ENCODE measurements around the gene LRP3. TPM values are rescaled to one million over a fixed set of nuclear protein-coding genes. Genes with fewer than 3 reads are reported as not detected.
"Not testable (repeated sequence)": the region's sequence is repeated elsewhere in the genome, so short reads cannot be mapped to it uniquely, and the experiment has no call there.

LRP3 gene, protein sequence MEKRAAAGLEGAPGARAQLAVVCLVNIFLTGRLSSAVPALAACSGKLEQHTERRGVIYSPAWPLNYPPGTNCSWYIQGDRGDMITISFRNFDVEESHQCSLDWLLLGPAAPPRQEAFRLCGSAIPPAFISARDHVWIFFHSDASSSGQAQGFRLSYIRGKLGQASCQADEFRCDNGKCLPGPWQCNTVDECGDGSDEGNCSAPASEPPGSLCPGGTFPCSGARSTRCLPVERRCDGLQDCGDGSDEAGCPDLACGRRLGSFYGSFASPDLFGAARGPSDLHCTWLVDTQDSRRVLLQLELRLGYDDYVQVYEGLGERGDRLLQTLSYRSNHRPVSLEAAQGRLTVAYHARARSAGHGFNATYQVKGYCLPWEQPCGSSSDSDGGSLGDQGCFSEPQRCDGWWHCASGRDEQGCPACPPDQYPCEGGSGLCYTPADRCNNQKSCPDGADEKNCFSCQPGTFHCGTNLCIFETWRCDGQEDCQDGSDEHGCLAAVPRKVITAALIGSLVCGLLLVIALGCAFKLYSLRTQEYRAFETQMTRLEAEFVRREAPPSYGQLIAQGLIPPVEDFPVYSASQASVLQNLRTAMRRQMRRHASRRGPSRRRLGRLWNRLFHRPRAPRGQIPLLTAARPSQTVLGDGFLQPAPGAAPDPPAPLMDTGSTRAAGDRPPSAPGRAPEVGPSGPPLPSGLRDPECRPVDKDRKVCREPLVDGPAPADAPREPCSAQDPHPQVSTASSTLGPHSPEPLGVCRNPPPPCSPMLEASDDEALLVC
- polyA plus RNA-seq, result 10 to 100 TPM in 2 of 4 donors, 1 to 10 TPM in 2; 2.0 to 34.0 (median 9.6) TPM
- long read RNA-seq, donor 1, transcript LRP3-203 (3 exons, 3,278 nt), result minor isoform, 12 of 42 reads
- long read RNA-seq, donor 1, transcript LRP3-201 (7 exons, 3,807 nt), result major isoform, 24 of 42 reads
- long read RNA-seq, donor 1, partial matches to known transcripts, result 6 of 42 reads
- long read RNA-seq, donor 1, other reads (novel, unspliced or antisense), result 0 of 42 reads
- long read RNA-seq, donor 2, transcript LRP3-201 (7 exons, 3,807 nt), result major isoform, 6 of 8 reads
- long read RNA-seq, donor 2, partial matches to known transcripts, result 0 of 8 reads
- long read RNA-seq, donor 2, other reads (novel, unspliced or antisense), result 0 of 8 reads
- long read RNA-seq, donor 3, partial matches to known transcripts, result 5 of 13 reads
- long read RNA-seq, donor 3, other reads (novel, unspliced or antisense), result 0 of 13 reads
- long read RNA-seq, donor 4, result 0 reads
- long read RNA-seq, donor 5, partial matches to known transcripts, result 0 of 3 reads
- long read RNA-seq, donor 5, other reads (novel, unspliced or antisense), result 0 of 3 reads
- long read RNA-seq, donor 6, transcript LRP3-201 (7 exons, 3,807 nt), result major isoform, 8 of 10 reads
- long read RNA-seq, donor 6, partial matches to known transcripts, result 0 of 10 reads
- long read RNA-seq, donor 6, other reads (novel, unspliced or antisense), result 0 of 10 reads
- long read RNA-seq, donor 7, transcript LRP3-201 (7 exons, 3,807 nt), result major isoform, 9 of 11 reads
- long read RNA-seq, donor 7, partial matches to known transcripts, result 0 of 11 reads
- long read RNA-seq, donor 7, other reads (novel, unspliced or antisense), result 0 of 11 reads
- long read RNA-seq, donor 8, partial matches to known transcripts, result 0 of 2 reads
- long read RNA-seq, donor 8, other reads (novel, unspliced or antisense), result 0 of 2 reads
- long read RNA-seq, donor 9, partial matches to known transcripts, result 0 of 3 reads
- long read RNA-seq, donor 9, other reads (novel, unspliced or antisense), result 0 of 3 reads
- long read RNA-seq, donor 10, transcript LRP3-201 (7 exons, 3,807 nt), result major isoform, 9 of 11 reads
- long read RNA-seq, donor 10, partial matches to known transcripts, result 0 of 11 reads
- long read RNA-seq, donor 10, other reads (novel, unspliced or antisense), result 0 of 11 reads

DNA sequence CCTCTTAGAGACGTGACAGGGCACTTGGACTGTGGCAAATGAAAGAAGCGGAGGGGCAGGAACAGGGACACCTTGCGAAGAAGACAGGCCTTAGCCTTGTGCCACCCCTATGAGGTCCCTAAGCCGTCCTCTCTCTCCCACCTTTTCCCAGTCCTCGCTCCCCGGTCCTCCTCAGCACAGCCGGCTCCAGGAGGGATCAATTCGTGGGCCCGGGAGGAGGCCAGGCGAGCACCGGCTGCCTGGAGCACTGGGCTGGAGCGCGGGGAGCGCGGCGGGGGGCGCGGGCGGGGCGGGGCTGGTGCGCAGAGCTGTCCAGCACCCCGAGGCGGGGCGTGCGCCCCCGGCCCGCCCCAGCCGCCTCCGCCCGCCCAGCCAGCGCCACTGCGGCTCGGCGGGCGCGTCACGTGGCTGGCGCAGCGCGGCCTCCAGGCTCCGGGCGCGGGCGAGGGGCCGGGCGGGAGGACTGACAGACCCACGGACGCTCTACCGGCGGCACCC is at the start of gene LRP3:
TSS of gene LRP3 (plus strand) at position 466 of the 498 bp plus-strand sequence. CDS start 456 bp downstream, outside the sequence.
- WGBS, 3 donors, result 2 to 5% (median 4%) methylated on average over 23 to 50 of the region's 50 CpGs
- H3K27ac ChIP-seq (ENCODE audit: low read depth in 1 of 3, low read length in 2 of 3), result peak within 1 kb of the TSS in 1 of 3 donors; percentile 73

DNA sequence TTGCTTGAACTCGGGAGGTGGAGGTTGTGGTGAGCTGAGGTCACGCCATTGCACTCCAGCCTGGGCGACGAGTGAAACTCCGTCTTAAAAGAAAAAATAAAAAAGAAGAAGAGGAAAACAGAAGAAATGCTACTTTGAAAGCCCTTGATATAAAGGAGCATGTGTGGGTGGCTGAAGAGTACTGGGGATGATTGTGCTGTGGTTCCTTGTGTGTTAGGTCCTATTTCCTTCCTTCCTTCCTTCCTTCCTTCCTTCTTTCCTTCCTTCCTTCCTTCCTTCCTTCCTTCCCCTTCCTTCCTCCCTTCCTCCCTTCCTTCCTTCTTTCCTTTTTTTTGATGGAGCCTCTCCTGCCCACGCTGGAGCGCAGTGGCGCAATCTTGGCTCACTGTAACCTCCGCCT is 47.9 kb upstream of the LRP3 start:
- Histone ChIP-seq H3K27me3 (ENCODE audit: control insufficient read depth in 3 of 3, insufficient read depth in 3 of 3, low read length in 3 of 3) (no peaks in the 10 kb centered on the region), H3K9me3 (ENCODE audit: control insufficient read depth in 2 of 2, insufficient read depth in 1 of 2, low read depth in 1 of 2, low read length in 1 of 2) (no peaks in the 10 kb centered on the region), H3K4me1 (ENCODE audit: control insufficient read depth in 3 of 3, insufficient read depth in 2 of 3, low read depth in 1 of 3, low read length in 2 of 3) (no peaks in the 10 kb centered on the region), H3K4me3 (ENCODE audit: low read depth in 1 of 3, low read length in 3 of 3) (no peak overlapping the region), H3K36me3 (ENCODE audit: control insufficient read depth in 3 of 3, insufficient read depth in 2 of 3, low read depth in 1 of 3, low read length in 3 of 3) (no peaks in the 10 kb centered on the region), H3K27ac (ENCODE audit: low read depth in 1 of 3, low read length in 2 of 3) (no peak overlapping the region)
- 89 to 98% (median 95%) methylated on average over 9 of the region's 9 CpGs for WGBS, 3 donors
- FAIRE-seq, result no peak
- no peak for DNase-seq

More for the DNA sequence above, at the start of gene LRP3:
- FAIRE-seq, result no peak
- peaks cover 0 to 11% (median 0%) of the 10 kb centered on the region in 3 donors for H3K4me1 ChIP-seq (ENCODE audit: control insufficient read depth in 3 of 3, insufficient read depth in 2 of 3, low read depth in 1 of 3, low read length in 2 of 3)
- no peaks in the 10 kb centered on the region for H3K9me3 ChIP-seq (ENCODE audit: control insufficient read depth in 2 of 2, insufficient read depth in 1 of 2, low read depth in 1 of 2, low read length in 1 of 2)
- H3K27me3 ChIP-seq (ENCODE audit: control insufficient read depth in 3 of 3, insufficient read depth in 3 of 3, low read length in 3 of 3), result peaks cover 0 to 3% (median 2%) of the 10 kb centered on the region in 3 donors
- peak within 1 kb of the TSS; percentile 60 to 62 (median 61) for H3K4me3 ChIP-seq (ENCODE audit: low read depth in 1 of 3, low read length in 3 of 3)
- peaks cover 0 to 26% (median 0%) of the 10 kb centered on the region in 3 donors for H3K36me3 ChIP-seq (ENCODE audit: control insufficient read depth in 3 of 3, insufficient read depth in 2 of 3, low read depth in 1 of 3, low read length in 3 of 3)
- peak in 1 of 2 donors; percentile 66 for DNase-seq

DNA sequence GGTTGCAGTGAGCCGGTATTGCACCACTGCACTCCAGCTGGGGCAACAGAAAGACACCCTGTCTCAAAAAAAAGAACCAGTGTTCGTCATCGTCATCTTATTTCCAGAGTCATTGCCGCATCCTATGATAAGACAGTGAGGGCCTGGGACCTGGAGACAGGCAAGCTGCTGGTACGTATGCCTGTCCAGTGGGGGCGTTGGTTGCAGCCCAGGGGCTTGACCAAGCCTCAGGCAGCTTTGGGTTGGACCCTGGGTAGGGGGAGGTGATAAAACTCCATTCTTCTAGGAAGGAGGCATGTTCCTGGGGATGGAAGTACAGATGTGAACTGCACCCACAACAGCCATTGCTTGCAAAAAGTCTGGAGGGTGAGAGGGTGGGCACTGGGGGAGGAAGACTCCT is 46.6 kb upstream of the LRP3 start:
- WGBS, 3 donors, result 88 to 92% (median 89%) methylated on average over 6 of the region's 6 CpGs
- H3K27ac ChIP-seq (ENCODE audit: low read depth in 1 of 3, low read length in 2 of 3), result no peak overlapping the region
- H3K27me3 ChIP-seq (ENCODE audit: control insufficient read depth in 3 of 3, insufficient read depth in 3 of 3, low read length in 3 of 3), result no peaks in the 10 kb centered on the region
- H3K36me3 ChIP-seq (ENCODE audit: control insufficient read depth in 3 of 3, insufficient read depth in 2 of 3, low read depth in 1 of 3, low read length in 3 of 3), result no peaks in the 10 kb centered on the region
- no peaks in the 10 kb centered on the region for H3K4me1 ChIP-seq (ENCODE audit: control insufficient read depth in 3 of 3, insufficient read depth in 2 of 3, low read depth in 1 of 3, low read length in 2 of 3)
- H3K4me3 ChIP-seq (ENCODE audit: low read depth in 1 of 3, low read length in 3 of 3), result no peak overlapping the region
- no peak for FAIRE-seq
- DNase-seq, result no peak
- H3K9me3 ChIP-seq (ENCODE audit: control insufficient read depth in 2 of 2, insufficient read depth in 1 of 2, low read depth in 1 of 2, low read length in 1 of 2), result no peaks in the 10 kb centered on the region

DNA sequence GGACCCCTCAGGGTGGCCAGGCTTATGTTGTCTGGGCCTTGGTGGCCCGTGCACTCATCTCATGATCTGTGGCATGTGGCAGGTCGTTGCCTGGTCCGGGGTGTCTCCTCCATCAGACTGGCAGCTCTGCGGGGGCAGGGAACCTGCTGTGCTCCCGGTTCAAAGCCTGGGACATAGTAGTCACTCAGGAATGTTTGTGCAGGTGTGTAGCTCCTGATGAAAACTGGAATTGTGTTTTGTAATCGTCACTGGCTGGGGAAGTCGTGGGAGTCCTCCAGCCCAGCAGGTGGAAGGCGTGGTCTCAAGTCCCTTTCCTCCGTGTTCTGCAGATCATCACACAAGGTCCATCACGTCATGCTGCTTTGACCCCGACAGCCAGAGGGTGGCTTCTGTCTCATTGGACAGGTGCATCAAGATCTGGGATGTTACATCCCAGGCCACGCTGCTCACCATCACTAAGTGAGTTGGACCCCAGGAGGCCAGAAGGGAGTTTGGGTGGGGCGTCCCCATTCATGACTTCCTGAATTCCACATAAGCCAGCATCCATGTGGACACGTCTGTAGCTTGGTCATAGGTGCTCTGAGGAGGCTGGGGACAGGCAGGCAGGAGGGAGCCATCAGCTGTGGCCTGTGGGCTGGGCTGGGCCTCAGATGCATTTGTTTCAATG is 43.1 kb upstream of the LRP3 start:
- FAIRE-seq, result no peak

DNA sequence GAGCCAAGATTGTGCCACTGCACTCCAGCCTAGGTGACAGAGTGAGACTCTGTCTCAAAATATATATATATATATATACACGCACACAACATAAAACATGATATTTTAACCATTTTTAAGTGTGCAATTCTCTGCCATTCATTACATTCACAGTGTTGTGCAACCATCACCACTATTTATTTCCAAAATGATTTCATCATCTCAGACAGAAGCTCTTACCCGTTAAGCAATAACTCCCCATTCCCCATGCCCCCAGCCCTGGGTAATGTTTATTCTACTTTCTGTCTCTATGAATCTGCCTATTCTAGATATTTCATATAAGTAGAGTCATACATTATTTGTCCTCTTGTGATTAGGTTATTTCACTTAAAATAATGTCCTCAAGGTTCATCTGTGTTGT is 42.0 kb upstream of the LRP3 start:
- H3K4me1 ChIP-seq (ENCODE audit: control insufficient read depth in 3 of 3, insufficient read depth in 2 of 3, low read depth in 1 of 3, low read length in 2 of 3), result no peaks in the 10 kb centered on the region
- FAIRE-seq, result no peak
- H3K36me3 ChIP-seq (ENCODE audit: control insufficient read depth in 3 of 3, insufficient read depth in 2 of 3, low read depth in 1 of 3, low read length in 3 of 3), result no peaks in the 10 kb centered on the region
- H3K27me3 ChIP-seq (ENCODE audit: control insufficient read depth in 3 of 3, insufficient read depth in 3 of 3, low read length in 3 of 3), result no peaks in the 10 kb centered on the region
- no peak for DNase-seq
- no peaks in the 10 kb centered on the region for H3K9me3 ChIP-seq (ENCODE audit: control insufficient read depth in 2 of 2, insufficient read depth in 1 of 2, low read depth in 1 of 2, low read length in 1 of 2)
- no peak overlapping the region for H3K27ac ChIP-seq (ENCODE audit: low read depth in 1 of 3, low read length in 2 of 3)
- WGBS, 3 donors, result 76 to 91% (median 88%) methylated on average over 2 of the region's 2 CpGs
- H3K4me3 ChIP-seq (ENCODE audit: low read depth in 1 of 3, low read length in 3 of 3), result no peak overlapping the region

More for the DNA sequence above, 43.1 kb upstream of the LRP3 start:
- no peak overlapping the region for H3K27ac ChIP-seq (ENCODE audit: low read depth in 1 of 3, low read length in 2 of 3)
- H3K27me3 ChIP-seq (ENCODE audit: control insufficient read depth in 3 of 3, insufficient read depth in 3 of 3, low read length in 3 of 3), result no peaks in the 10 kb centered on the region
- no peaks in the 10 kb centered on the region for H3K4me1 ChIP-seq (ENCODE audit: control insufficient read depth in 3 of 3, insufficient read depth in 2 of 3, low read depth in 1 of 3, low read length in 2 of 3)
- no peak for DNase-seq
- no peaks in the 10 kb centered on the region for H3K9me3 ChIP-seq (ENCODE audit: control insufficient read depth in 2 of 2, insufficient read depth in 1 of 2, low read depth in 1 of 2, low read length in 1 of 2)
- no peak overlapping the region for H3K4me3 ChIP-seq (ENCODE audit: low read depth in 1 of 3, low read length in 3 of 3)
- 43 to 67% (median 51%) methylated on average over 14 of the region's 14 CpGs for WGBS, 3 donors
- no peaks in the 10 kb centered on the region for H3K36me3 ChIP-seq (ENCODE audit: control insufficient read depth in 3 of 3, insufficient read depth in 2 of 3, low read depth in 1 of 3, low read length in 3 of 3)

DNA sequence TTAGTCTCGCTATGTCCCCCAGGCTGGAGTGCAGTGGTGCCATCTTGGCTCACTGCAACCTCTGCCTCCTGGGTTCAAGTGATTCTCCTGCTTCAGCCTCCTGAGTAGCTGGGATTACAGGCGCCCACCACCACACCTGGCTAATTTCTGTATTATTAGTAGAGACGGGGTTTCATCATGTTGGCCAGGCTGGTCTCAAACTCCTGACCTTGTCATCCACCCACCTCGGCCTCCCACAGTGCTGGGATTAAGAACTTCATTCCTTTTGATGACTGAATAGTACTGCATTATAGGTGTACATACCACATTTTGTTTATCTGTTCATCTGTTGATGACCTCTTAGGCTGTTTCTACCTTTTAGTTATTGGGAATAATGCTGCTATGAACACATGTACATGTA is 41.5 kb upstream of the LRP3 start:
- DNase-seq; H3K27me3 ChIP-seq (ENCODE audit: control insufficient read depth in 3 of 3, insufficient read depth in 3 of 3, low read length in 3 of 3); H3K4me3 ChIP-seq (ENCODE audit: low read depth in 1 of 3, low read length in 3 of 3); H3K9me3 ChIP-seq (ENCODE audit: control insufficient read depth in 2 of 2, insufficient read depth in 1 of 2, low read depth in 1 of 2, low read length in 1 of 2); H3K27ac ChIP-seq (ENCODE audit: low read depth in 1 of 3, low read length in 2 of 3); H3K4me1 ChIP-seq (ENCODE audit: control insufficient read depth in 3 of 3, insufficient read depth in 2 of 3, low read depth in 1 of 3, low read length in 2 of 3); H3K36me3 ChIP-seq (ENCODE audit: control insufficient read depth in 3 of 3, insufficient read depth in 2 of 3, low read depth in 1 of 3, low read length in 3 of 3); FAIRE-seq: not testable (repeated sequence)
- WGBS, 3 donors, result 87 to 90% (median 90%) methylated on average over 4 of the region's 4 CpGs

DNA sequence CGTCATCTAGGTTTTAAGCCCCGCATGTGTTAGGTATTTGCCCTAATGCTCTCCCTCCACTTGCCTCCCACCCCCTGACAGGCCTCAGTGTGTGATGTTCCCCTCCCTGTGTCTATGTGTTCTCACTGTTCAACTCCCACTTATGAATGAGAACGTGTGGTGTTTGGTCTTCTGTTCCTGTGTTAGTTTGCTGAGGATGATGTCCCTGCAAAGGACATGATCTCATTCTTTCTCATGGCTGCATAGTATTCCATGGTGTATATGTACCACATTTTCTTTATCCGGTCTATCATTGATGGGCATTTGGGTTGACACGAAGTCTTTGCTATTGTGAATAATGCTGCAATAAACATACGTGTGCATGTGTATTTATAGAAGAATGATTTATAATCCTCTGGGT is 39.8 kb upstream of the LRP3 start:
- not testable (repeated sequence) for H3K4me3 ChIP-seq (ENCODE audit: low read depth in 1 of 3, low read length in 3 of 3); FAIRE-seq; H3K36me3 ChIP-seq (ENCODE audit: control insufficient read depth in 3 of 3, insufficient read depth in 2 of 3, low read depth in 1 of 3, low read length in 3 of 3); H3K27me3 ChIP-seq (ENCODE audit: control insufficient read depth in 3 of 3, insufficient read depth in 3 of 3, low read length in 3 of 3); H3K4me1 ChIP-seq (ENCODE audit: control insufficient read depth in 3 of 3, insufficient read depth in 2 of 3, low read depth in 1 of 3, low read length in 2 of 3); H3K9me3 ChIP-seq (ENCODE audit: control insufficient read depth in 2 of 2, insufficient read depth in 1 of 2, low read depth in 1 of 2, low read length in 1 of 2); H3K27ac ChIP-seq (ENCODE audit: low read depth in 1 of 3, low read length in 2 of 3); DNase-seq
- WGBS, 3 donors, result 89 to 92% (median 89%) methylated on average over 6 of the region's 6 CpGs
